ENCODE measurements around the gene PTPRT.

Gene PTPRT

DNA sequence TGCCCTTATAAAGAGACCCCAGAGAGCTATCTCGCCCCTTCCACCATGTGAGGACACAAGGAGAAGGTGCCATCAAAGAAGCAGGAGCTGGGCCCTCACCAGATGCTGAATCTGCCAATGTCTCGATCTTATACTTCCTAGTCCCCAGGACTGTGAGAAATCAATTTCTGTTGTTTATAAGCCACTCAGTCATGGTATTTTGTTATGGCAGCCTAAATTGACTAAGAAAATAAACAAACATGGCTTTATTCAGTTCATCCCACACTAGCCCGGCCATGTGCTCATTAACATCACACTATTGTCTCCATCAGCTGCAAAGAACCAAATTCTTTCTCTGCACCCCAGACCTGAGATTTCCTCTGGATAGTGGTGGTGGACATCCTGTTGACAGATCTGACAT lies 302.4 kb downstream of the PTPRT start:
- no peak for TF ChIP-seq ZNF274 (IDR thresholded peaks at IDR 0.05; ENCODE audit: low read depth, low read length)

DNA sequence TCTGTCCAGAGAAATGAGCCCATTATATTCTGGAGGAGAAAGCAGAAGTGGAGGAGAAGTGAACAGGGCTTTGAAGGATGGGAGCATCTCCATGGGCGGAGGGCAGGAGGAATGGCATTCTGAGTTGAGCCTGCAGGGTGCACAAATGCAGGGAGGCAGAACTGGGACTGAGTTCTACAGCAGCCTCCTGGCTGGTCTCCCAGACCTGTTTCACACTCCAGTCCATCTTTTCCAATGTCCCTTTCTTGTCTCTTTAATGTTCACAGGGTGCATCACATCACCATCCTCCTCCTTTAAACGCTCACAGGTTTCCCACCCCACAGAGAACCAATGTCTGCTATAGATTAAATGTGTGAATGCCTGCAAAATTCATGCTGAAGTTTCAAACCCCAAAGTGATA lies 302.9 kb downstream of the PTPRT start:
- no peak for TF ChIP-seq ZNF274 (IDR thresholded peaks at IDR 0.05; ENCODE audit: low read depth, low read length)

More for the DNA sequence above, 302.4 kb downstream of the PTPRT start:
- H3K4me3 ChIP-seq (ENCODE audit: low read length), result no peak overlapping the region

DNA sequence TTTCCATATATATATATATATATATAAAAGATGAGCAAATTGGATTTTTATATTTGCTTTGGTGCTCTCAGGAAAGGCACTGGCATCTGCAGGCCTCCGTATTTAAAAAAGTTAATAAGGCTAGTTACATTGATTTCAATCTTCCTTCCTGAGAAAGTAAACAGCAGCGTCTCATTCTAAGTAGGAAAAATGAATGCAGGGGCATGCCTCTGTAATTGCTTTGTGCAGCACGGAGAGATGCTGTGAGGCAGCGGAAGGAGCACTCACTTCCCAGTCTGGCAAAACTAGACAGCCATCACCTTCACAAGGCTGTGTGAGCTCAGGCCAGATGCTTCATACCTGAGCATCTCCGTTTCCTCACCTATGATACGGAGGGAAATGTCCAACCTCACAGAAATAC lies 303.7 kb downstream of the PTPRT start:
- no peak overlapping the region for H3K4me3 ChIP-seq (ENCODE audit: low read length)
- TF ChIP-seq ZNF274 (IDR thresholded peaks at IDR 0.05; ENCODE audit: low read depth, low read length), result no peak

More for the DNA sequence above, 302.9 kb downstream of the PTPRT start:
- H3K4me3 ChIP-seq (ENCODE audit: low read length), result no peak overlapping the region

DNA sequence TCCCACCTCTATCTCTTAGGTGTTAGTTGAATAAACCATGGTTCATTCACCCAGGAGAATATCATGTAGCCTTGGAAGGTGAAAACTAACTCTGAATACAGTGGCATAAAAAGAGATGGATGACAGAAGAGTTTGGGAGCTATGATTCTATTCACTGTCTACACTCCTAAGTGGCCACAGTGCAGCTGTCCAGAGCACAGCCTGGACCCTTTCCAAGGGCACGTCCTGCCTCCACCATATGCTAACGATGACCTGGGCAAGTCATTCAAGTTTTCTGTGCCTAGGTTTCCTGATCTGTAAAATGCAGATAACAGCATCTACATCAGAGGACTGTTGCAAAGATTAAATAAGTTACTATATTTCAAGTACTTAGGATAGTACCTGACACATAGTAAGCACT lies 314.1 kb downstream of the PTPRT start:
- H3K4me3 ChIP-seq (ENCODE audit: low read length), result no peak overlapping the region
- no peak for TF ChIP-seq ZNF274 (IDR thresholded peaks at IDR 0.05; ENCODE audit: low read depth, low read length)

DNA sequence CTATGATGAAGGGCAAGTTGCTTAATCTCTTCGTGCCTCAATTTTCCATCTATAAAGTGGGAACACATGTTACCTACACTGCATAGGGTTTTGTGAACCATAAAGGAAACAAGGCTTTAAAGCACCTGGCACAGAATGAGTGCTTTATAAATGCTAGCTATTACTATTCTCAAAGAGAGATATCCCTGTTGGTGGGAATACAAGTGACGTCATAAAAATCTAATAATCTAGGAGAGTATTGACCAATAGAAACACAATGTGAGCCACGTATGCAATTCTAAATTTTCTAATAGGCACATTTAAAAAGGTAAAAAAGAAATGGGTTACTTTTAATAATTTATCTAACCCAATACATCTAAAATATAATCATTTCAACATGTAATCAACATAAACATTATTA lies 316.4 kb downstream of the PTPRT start:
- H3K4me3 ChIP-seq (ENCODE audit: low read length), result no peak overlapping the region
- TF ChIP-seq ZNF274 (IDR thresholded peaks at IDR 0.05; ENCODE audit: low read depth, low read length), result no peak

DNA sequence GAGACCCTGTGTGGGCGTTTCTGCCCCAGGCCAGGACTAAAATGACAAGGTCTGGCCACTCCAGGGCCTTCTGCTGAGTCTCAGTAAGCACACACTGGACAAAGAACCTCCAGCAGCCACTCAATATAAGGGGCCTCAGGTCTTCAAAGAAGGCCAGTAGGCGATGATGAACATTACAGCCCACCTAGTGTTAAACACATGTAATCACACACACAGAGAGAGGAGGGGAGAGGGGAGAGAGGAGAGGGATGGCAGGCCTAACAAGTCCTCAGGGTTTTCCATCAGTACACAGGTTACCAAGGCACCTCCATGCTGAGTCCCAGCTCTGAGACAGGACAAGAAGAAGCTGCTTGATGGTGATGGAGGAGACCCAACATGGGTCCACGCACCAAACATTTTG lies 325.6 kb downstream of the PTPRT start:
- TF ChIP-seq ZNF274 (IDR thresholded peaks at IDR 0.05; ENCODE audit: low read depth, low read length), result no peak

DNA sequence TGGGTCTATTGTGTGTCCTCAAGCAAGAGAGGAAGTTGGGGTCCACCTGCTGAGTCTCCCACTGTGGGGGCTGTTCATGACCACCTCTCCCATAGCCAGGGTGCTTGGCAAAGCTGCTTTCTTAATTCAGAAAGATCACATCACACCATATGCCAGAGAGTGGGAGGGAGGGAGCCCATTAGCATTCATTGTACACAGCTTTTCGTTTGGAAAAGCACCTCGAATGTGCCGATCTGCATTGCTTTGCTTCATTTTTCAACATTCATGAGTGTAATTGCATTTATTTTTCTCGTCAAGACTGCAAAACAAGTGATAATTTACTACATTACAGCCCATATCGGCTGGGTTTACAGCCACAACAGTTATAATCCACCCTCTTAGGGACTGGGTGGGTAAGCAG lies 327.3 kb downstream of the PTPRT start:
- TF ChIP-seq ZNF274 (IDR thresholded peaks at IDR 0.05; ENCODE audit: low read depth, low read length), result no peak
- H3K4me3 ChIP-seq (ENCODE audit: low read length), result no peak overlapping the region

More for the DNA sequence above, 325.6 kb downstream of the PTPRT start:
- H3K4me3 ChIP-seq (ENCODE audit: low read length), result no peak overlapping the region

DNA sequence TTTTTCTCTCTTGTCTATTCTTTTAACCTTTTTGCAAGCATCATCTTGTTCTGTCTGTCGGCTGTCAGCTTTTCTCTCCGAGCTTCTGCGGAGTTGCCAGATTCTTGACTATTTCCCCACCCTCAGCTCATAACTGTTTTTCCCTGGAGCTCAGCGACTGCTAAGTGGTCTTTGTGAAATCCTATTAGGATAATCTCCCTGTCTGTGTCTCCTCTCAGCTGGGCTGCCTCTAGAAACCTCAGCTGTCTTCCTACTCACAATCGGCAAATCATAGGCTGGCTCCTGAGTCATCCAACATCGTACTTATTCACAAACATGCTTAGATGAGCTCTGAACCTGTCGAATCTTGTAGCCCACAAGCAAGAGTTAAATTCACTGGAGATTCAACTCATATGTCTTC lies 332.3 kb downstream of the PTPRT start:
- no peak for TF ChIP-seq ZNF274 (IDR thresholded peaks at IDR 0.05; ENCODE audit: low read depth, low read length)
- no peak overlapping the region for H3K4me3 ChIP-seq (ENCODE audit: low read length)

DNA sequence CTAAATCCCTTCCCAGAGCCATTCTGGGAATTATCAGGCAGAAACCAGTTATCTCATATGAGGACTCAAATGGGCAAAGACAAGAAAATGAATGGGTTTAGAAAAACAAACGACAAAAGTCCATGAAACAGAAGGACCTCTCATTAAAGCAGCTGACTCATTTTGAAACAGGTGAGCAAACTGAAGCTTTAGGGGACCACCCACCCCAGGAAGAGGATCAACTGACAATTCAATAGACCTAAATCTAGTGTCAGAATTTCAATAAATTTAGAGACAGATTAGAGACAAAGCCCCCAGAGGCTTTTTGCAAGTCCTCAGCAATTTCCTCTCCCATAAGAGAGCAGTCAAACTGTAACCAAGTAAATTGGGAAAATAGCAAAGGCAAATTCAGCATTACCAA lies 333.8 kb downstream of the PTPRT start:
- no peak for TF ChIP-seq ZNF274 (IDR thresholded peaks at IDR 0.05; ENCODE audit: low read depth, low read length)
- no peak overlapping the region for H3K4me3 ChIP-seq (ENCODE audit: low read length)

DNA sequence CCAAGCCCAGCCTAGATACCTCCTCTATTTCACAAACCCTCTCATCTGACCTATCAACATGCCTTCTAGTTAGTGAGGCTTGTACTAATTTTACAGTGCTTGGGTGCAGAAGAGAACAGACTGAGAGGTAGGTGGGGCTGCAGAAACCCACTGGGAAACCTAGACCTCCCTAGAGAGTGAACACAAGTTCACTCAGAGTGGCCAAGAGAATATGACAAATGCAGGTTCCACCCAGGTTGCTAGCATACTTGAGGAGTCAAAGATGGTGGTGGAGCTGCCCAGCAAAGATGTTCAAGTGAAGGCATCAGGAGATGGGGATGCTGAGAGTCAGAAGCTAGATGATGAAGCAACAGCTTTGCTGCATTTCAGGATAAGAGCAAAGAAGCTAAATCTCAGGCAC lies 337.0 kb downstream of the PTPRT start:
- no peak overlapping the region for H3K4me3 ChIP-seq (ENCODE audit: low read length)
- TF ChIP-seq ZNF274 (IDR thresholded peaks at IDR 0.05; ENCODE audit: low read depth, low read length), result no peak

DNA sequence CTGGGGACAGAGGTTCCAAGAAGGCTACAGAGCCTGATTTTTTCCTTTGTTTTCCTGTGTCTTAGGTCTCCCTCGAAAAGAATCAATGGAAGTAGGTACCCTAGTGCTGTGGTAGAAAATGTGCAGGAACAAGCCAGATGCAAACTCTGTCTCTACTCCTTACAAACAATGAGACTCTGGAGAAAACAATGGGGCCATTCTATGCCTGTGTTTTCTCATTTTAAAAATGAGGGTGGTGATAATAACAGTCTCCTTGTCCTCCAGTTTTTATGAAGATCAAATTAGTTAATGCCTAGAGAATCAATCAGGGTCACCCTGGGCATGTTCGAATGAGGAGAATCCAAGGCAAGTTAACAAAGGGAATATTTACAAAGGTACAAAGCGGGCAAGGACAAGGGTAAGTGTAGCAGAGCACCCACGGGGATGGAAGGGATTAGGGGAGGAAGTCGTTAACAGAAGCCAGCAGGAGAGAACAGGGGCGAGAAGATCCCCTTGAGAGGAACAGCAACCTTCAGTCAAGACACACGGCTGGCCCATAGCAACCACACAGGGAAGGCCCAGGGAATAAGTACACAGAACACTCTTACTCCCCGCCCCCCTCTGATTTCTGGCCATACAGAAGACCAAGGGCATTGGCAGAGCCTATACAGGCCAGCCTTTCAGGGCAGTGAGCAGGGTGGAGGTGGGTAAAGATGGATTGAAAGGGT lies 342.8 kb downstream of the PTPRT start:
- TF ChIP-seq ZNF274 (IDR thresholded peaks at IDR 0.05; ENCODE audit: low read depth, low read length), result no peak
- no peak overlapping the region for H3K4me3 ChIP-seq (ENCODE audit: low read length)

DNA sequence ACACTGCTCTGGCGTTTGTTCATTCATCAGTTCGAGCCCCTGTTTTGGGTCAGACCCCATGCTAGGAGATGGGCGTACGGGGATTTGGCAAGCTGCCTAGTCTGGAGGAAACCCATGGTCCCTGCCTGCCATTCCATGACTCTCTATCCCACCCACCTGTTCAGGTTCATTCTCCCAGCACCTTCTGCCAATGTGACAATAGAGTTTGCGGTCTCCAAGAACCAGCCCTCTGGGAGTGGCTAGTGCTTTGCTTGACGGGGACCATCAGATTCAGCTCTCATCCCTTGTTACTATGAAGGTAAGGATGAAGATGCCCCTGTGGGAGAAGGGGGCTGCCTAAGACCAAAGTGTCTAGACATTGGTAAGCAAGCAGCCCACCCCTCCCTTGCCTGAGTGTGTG lies 345.0 kb downstream of the PTPRT start:
- TF ChIP-seq ZNF274 (IDR thresholded peaks at IDR 0.05; ENCODE audit: low read depth, low read length), result no peak
- no peak overlapping the region for H3K4me3 ChIP-seq (ENCODE audit: low read length)

DNA sequence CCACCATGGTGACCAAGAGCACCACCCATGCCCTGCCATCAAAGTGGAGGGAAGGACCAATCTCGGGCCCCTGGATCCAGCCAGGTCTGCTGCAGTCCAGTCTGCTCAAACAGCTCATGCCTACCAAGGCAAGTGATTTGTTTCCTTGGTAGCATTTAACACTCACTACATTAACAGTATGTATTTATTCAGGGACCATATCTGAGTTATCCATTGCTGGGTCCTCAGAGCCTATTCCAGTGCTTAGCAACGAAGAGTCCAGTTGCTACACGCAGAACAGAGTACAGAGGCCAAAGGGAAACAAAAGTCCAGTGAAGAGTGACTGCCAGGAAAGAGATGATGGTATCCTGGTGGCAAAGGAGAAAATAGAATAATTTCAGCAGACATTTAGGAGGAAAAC lies 352.2 kb downstream of the PTPRT start:
- TF ChIP-seq ZNF274 (IDR thresholded peaks at IDR 0.05; ENCODE audit: low read depth, low read length), result no peak
- no peak overlapping the region for H3K4me3 ChIP-seq (ENCODE audit: low read length)

DNA sequence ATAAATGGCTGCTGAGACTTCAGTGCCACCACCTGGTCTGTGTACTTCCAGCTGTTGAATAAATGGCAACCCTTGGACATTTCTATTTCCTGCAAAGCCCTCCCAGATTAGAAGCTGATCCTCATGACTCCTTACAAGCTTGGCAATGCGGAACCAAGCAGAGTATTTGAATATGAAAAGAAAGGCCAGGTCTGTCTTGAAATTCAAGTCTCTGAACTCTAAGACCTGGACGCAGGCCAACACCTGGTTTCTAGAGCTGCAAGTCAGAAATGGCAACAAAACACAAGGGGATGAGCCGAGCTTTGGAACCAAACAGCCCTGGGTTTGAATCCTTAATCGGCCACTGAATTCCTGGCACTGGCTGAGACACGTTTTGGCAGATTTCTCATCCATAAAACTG lies 353.4 kb downstream of the PTPRT start:
- H3K4me3 ChIP-seq (ENCODE audit: low read length), result no peak overlapping the region
- no peak for TF ChIP-seq ZNF274 (IDR thresholded peaks at IDR 0.05; ENCODE audit: low read depth, low read length)

DNA sequence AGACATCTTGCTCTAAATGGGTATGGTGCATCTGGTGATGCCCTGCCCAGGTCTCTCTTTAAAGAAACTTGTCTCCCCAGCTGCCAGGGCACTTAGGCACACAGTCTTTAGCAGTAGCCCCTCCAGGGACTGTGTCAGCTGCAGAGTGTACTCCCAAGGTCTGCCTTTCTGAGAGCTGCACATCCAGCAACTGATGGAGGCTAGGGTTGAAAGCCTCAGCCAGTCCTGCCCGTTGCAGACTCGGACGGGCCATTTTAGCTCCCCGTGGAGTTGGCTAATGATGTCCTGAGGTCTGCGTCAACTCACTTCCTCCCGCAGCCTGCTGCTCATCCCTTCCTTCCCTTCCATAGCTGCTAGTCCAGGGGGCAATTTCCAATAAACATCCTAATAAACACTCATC lies 381.8 kb downstream of the PTPRT start:
- TF ChIP-seq ZNF274 (IDR thresholded peaks at IDR 0.05; ENCODE audit: low read depth, low read length), result no peak
- H3K4me3 ChIP-seq (ENCODE audit: low read length), result no peak overlapping the region

DNA sequence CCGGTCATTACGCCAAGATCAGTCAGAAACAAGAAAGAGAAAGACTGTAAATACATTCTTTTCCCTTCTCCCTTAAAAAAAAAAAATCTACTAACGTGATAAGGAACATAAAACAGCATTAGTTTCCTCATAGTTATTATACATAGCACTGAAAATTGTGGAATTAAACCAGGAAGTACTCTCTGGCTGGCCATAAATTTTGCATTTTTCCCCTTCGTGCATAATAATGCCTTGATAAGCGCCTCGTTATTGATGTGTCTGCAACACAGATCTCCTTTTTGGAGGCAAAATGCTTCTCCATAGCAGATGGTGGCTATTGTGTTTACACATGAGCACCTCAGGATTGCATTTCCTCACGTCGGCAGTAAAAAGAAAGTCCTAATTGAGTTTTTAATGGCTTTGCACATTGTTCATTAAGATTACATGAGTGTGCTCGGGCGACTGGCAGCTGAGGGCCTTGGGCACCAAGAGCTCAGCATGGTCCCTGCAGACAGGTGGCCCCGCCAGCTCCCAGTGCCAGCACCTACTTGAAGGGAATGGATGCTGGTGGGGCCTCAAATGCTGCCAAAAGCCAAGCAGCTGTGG lies 394.5 kb downstream of the PTPRT start:
- no peak for TF ChIP-seq ZNF274 (IDR thresholded peaks at IDR 0.05; ENCODE audit: low read depth, low read length)
- H3K4me3 ChIP-seq (ENCODE audit: low read length), result no peak overlapping the region
